ENCODE measurements around the gene GZMB. TPM values are rescaled to one million over a fixed set of nuclear protein-coding genes. Genes with fewer than 3 reads are reported as not detected.

The GZMB gene
- polyA plus RNA-seq, 1 experiment = not detected

DNA sequence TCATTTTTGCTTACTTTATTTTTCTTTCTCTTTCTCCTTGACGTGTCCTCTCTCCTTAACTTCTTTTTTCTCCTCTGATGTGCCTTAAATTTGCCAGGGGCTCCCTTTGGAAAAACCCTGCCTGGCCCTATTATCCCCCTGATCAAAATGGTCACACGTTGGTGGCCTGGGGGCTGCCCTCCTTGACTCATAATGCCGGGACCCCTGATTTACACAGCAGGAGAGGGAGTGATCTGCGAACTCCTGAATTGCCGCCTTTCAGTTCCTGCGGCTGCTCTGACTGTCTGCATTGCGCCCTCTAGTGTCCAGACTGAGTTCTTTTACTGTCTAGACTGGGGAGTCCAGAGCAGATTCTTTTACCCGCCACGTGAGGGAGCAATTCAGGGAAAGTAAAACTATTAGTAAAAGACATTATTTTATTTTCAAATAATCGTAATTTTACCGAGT lies 44.8 kb upstream of the GZMB start:
- CTCF ChIA-PET = interaction anchor here (0.8 to 2.1 kb wide), 7 partner anchors 10 to 733 kb away, joined by 3 to 6 read pairs (median 4); no protein-coding TSS in a partner anchor
- H3K27me3 ChIP-seq (ENCODE audit: control insufficient read depth, insufficient read depth, low read length) = no peaks in the 10 kb centered on the region; the same call in 1 of the 2 replicates
- DNase-seq (ENCODE audit: low read depth) = peak; percentile 14

DNA sequence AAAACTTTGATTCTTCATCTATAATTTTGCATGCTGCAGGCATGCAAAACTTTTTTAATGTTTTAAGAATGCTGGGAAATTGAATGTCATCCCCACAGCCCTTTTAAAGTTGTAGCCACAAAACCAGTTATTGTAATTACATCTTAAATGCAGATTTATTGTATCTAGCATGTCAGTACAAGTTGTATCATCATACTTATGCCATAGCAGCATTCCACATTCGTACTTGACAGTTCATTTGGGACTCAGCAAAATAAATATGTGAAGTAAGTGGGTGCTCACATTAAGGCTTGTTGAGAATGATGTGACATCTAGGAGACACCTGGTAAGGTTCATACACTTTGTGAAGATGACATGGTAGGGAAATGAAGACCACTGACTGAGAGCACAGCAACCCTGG lies 44.0 kb upstream of the GZMB start:
- Histone ChIP-seq H3K27me3 (ENCODE audit: control insufficient read depth, insufficient read depth, low read length) (no peaks in the 10 kb centered on the region; the same call in 1 of the 2 replicates), H3K36me3 (ENCODE audit: control insufficient read depth, insufficient read depth, low read length) (no peaks in the 10 kb centered on the region), H3K4me3 (ENCODE audit: low read depth, low read length) (no peak overlapping the region)
- ChIA-PET POLR2A (no interaction called here), CTCF (interaction anchor here (0.8 to 2.1 kb wide), 4 partner anchors 11 to 734 kb away, joined by 3 to 5 read pairs (median 4); no protein-coding TSS in a partner anchor)
- DNase-seq (ENCODE audit: low read depth) = no peak
- TF ChIP-seq, protein P1, sequence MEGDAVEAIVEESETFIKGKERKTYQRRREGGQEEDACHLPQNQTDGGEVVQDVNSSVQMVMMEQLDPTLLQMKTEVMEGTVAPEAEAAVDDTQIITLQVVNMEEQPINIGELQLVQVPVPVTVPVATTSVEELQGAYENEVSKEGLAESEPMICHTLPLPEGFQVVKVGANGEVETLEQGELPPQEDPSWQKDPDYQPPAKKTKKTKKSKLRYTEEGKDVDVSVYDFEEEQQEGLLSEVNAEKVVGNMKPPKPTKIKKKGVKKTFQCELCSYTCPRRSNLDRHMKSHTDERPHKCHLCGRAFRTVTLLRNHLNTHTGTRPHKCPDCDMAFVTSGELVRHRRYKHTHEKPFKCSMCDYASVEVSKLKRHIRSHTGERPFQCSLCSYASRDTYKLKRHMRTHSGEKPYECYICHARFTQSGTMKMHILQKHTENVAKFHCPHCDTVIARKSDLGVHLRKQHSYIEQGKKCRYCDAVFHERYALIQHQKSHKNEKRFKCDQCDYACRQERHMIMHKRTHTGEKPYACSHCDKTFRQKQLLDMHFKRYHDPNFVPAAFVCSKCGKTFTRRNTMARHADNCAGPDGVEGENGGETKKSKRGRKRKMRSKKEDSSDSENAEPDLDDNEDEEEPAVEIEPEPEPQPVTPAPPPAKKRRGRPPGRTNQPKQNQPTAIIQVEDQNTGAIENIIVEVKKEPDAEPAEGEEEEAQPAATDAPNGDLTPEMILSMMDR (IDR thresholded peaks at IDR 0.05; ENCODE audit: insufficient read depth, low read depth, low read length) = no peak

More for the DNA sequence above, 44.8 kb upstream of the GZMB start:
- POLR2A ChIA-PET = no interaction called here
- Histone ChIP-seq H3K36me3 (ENCODE audit: control insufficient read depth, insufficient read depth, low read length) (no peaks in the 10 kb centered on the region), H3K4me3 (ENCODE audit: low read depth, low read length) (peak overlapping the region; percentile 32)
- TF ChIP-seq, protein P1 (IDR thresholded peaks at IDR 0.05; ENCODE audit: insufficient read depth, low read depth, low read length) = peak; percentile 98

DNA sequence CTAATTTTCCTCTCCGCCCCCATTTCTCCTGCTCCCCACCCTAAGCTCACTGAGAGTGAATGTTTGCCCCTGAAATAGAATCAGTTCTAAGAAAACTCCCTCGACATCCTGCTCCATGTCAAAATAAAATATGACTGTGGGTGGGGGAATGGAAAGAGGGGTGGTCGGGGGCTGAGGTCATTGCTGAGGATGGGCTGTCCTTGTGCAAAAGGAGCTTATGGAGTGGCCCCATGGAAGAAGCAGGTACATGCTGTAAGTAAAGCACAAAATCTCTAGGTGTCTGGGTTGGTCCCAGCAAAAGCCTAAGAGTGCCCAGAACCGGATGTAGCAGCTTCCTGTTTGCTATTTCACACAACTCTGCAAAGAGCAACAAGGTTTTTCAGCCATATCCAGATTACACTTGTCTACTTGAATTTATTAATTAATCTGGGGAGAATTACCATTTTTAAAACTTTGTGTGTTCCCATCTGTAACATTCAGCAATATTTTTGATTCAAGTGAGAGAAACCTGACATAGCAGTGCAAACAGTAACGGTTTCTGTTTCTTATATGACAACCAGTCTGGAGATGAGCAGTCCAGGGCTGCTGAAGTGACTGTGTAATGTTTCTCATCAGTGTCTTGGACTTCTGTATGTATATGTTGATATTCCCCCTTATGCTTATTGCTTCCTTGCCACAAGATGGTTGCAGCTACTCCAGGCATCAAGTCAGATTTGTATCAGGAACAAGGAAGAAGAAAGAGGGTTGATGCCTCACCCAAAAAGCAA lies 40.4 kb upstream of the GZMB start:
- H3K27me3 ChIP-seq (ENCODE audit: control insufficient read depth, insufficient read depth, low read length) = no peaks in the 10 kb centered on the region; the same call in 1 of the 2 replicates
- POLR2A ChIA-PET = no interaction called here
- H3K4me3 ChIP-seq (ENCODE audit: low read depth, low read length) = no peak overlapping the region
- TF ChIP-seq, protein P1 (IDR thresholded peaks at IDR 0.05; ENCODE audit: insufficient read depth, low read depth, low read length) = no peak
- DNase-seq (ENCODE audit: low read depth) = no peak
- no peaks in the 10 kb centered on the region for H3K36me3 ChIP-seq (ENCODE audit: control insufficient read depth, insufficient read depth, low read length)
- CTCF ChIA-PET = no interaction called here

DNA sequence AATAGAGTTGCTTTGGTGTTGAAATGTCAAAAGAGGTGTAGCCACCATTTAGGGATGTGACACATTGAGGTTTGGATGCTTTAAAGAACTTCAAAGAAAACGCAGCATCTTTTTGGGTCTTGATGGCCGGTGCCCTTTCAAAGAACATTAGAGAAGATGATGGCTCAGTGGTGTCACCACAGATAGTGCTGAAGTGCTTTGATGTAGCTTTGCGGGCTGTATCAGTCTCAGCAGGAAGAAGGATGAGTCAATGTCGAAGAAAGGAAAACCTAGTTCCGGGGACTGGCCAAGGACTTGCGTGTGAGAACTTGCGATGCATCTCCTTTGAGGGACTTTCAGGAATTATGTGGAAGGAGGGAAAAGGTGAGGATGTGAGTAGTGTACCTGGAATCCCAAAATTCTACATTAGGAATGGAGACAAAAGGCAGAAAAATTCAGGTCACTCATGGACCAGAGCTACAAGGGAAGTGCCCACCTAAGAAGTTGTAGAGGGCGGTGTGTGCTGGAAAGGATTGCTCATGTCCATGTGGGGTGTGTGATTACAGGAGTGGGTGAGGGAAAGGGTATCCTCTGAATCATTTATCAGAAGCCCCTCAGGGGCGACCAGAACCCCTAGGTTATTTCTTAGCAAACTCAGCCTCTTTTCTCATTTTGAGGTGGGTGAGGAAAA lies 39.7 kb upstream of the GZMB start:
- Histone ChIP-seq H3K27me3 (ENCODE audit: control insufficient read depth, insufficient read depth, low read length) (no peaks in the 10 kb centered on the region; the same call in 1 of the 2 replicates), H3K36me3 (ENCODE audit: control insufficient read depth, insufficient read depth, low read length) (no peaks in the 10 kb centered on the region), H3K4me3 (ENCODE audit: low read depth, low read length) (no peak overlapping the region)
- POLR2A ChIA-PET = no interaction called here
- CTCF ChIA-PET = no interaction called here
- TF ChIP-seq, protein P1 (IDR thresholded peaks at IDR 0.05; ENCODE audit: insufficient read depth, low read depth, low read length) = no peak
- no peak for DNase-seq (ENCODE audit: low read depth)

DNA sequence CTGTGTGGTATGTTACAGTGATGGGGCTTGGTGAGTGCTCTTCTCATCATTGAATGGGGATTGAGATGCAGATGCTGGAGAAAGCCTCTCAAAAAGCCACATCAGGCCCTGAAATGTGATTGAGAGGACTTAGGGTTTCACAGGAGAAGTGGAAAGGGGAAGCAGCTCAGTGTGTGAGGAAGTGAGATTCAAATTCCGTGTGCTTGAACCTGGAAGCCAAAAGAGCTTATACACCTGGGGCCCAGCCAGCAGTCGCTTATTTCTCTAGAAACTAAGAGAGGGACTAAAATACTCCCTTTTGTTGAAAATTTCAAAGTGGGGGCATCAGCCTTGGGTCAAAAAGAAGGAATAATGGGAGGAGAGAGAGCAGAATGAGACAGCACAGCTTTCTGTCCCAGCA lies 39.1 kb upstream of the GZMB start:
- Histone ChIP-seq H3K4me3 (ENCODE audit: low read depth, low read length) (no peak overlapping the region), H3K27me3 (ENCODE audit: control insufficient read depth, insufficient read depth, low read length) (no peaks in the 10 kb centered on the region; the same call in 1 of the 2 replicates), H3K36me3 (ENCODE audit: control insufficient read depth, insufficient read depth, low read length) (no peaks in the 10 kb centered on the region)
- no peak for DNase-seq (ENCODE audit: low read depth)
- TF ChIP-seq, protein P1 (IDR thresholded peaks at IDR 0.05; ENCODE audit: insufficient read depth, low read depth, low read length) = no peak
- CTCF ChIA-PET = no interaction called here
- POLR2A ChIA-PET = no interaction called here
